Stomach (tissue), 4 donors: Measurements from ENCODE around the gene TBC1D3B.

Experiments used
- EP300 ChIP-seq: sonication (generic); formaldehyde crosslinking; IDR thresholded peaks from one replicate; pipeline ENCODE4 v1.6.1; 2017; ENCODE audit warnings: antibody characterized with exemption
- POLR2A ChIP-seq, 4 donors: fragments of 450-650 bp; IDR thresholded peaks; one replicate each; pipeline ENCODE4 v1.6.1; 2016; ENCODE audit warnings: antibody characterized with exemption in 4 of 4, control low read depth in 2 of 4, mild to moderate bottlenecking in 1 of 4, moderate library complexity in 1 of 4
- POLR2AphosphoS5 ChIP-seq, 3 donors: sonication (generic); formaldehyde crosslinking; IDR thresholded peaks; one replicate each; pipeline ENCODE4 v1.6.1; 2016; ENCODE audit warnings: antibody characterized with exemption in 3 of 3

GRCh38 chr17:36148559-36149295, 27.7 kb downstream of the TBC1D3B start:
- TF ChIP-seq POLR2AphosphoS5 (IDR thresholded peaks at IDR 0.05) (no peak), EP300 (no peak), POLR2A (IDR thresholded peaks at IDR 0.05) (no peak)
